Breast epithelium (tissue), 3 donors: ENCODE measurements around the gene NDEL1.

Experiments used
- CTCF ChIP-seq, 3 donors: fragments of 450-650 bp; IDR thresholded peaks; one replicate each; pipeline ENCODE4 v1.5.1; 2016 to 2017; ENCODE audit warnings: antibody characterized with exemption in 3 of 3, mild to moderate bottlenecking in 3 of 3, moderate library complexity in 3 of 3
- POLR2A ChIP-seq: fragments of 450-650 bp; IDR thresholded peaks from one replicate; pipeline ENCODE4 v1.6.1; 2016; ENCODE audit warnings: antibody characterized with exemption, mild to moderate bottlenecking, moderate library complexity

GRCh38 chr17:8442310-8442709 is 6.6 kb downstream of the NDEL1 start:
- no peak for TF ChIP-seq CTCF (IDR thresholded peaks at IDR 0.05)
- no peak for TF ChIP-seq POLR2A
